HCT116 (cell line): ENCODE data around the gene NRCAM. TPM values are rescaled to one million over a fixed set of nuclear protein-coding genes. Genes with fewer than 3 reads are reported as not detected.

Source experiments
- ATAC-seq: fragments of 200-7000 bp; cut with Tn5 transposase; 2 replicates; pipeline ENCODE4 v1.9.1; 2020; ENCODE audit warnings: mild to moderate bottlenecking, moderate library complexity
- Bru-seq: library from RNA; stranded (reverse); fragments of 400-500 nt; gene quantifications from one replicate; lab custom pipeline; 2021; lab: Mats Ljungman, UMichigan
- BruChase-seq, 2 experiments: library from RNA; stranded (reverse); fragments of 400-500 nt; gene quantifications; one replicate each; lab custom pipeline; 2021; lab: Mats Ljungman, UMichigan
- BruUV-seq: library from RNA; stranded (reverse); fragments of 400-500 nt; replicated peaks from 2 replicates; lab custom pipeline; 2021; lab: Mats Ljungman, UMichigan
- CTCF ChIA-PET: fragments of 300-600 bp; sonication (Branson Sonifier 250); formaldehyde crosslinking; loops from one replicate; lab custom pipeline; 2021; ENCODE audit warnings: antibody characterized with exemption; lab: Charles Lee
- POLR2A ChIA-PET: fragments of 300-600, 350-600 bp; sonication (Branson Sonifier 250); formaldehyde crosslinking; loops from one replicate; lab custom pipeline; 2021; ENCODE audit warnings: antibody characterized with exemption; lab: Charles Lee
- RAD21 ChIA-PET, 2 experiments: fragments of 300-600 bp; sonication (Branson Sonifier 250); formaldehyde crosslinking; loops; one replicate each; lab custom pipeline; 2023; ENCODE audit warnings: low total read pairs in 2 of 2; ENCODE audit not compliant: uncharacterized antibody in 2 of 2, unreplicated experiment in 2 of 2, low non-redundant PET in 1 of 2; lab: Charles Lee
- DNase-seq: peaks from one replicate; pipeline ENCODE4 v3.0.0-alpha.2; 2010; ENCODE audit warnings: low read depth, low spot score
- H2AFZ ChIP-seq: fragments of 200-600 bp; shearing (Covaris generic), sonication (generic); 2 replicates; pipeline ENCODE4 v1.6.1; 2017; ENCODE audit warnings: low read depth, mixed run types, mixed read lengths, antibody characterized with exemption, low read length; ENCODE audit not compliant: poor library complexity, severe bottlenecking
- H3K27ac ChIP-seq: 2 replicates; pipeline ENCODE4 v1.5.1; 2012; ENCODE audit warnings: low read depth, low read length
- H3K27me3 ChIP-seq: fragments of 200-600 bp; sonication (generic); 2 replicates; pipeline ENCODE4 v1.6.1; 2016; ENCODE audit warnings: mixed run types, low read length, mixed read lengths; ENCODE audit not compliant: insufficient read depth
- H3K36me3 ChIP-seq, 2 experiments: fragments of 200-500 bp in 1 of 2; fragments of 200-600 bp in 1 of 2; sonication (Bioruptor generic) in 1 of 2; sonication (generic) in 1 of 2; 2 replicates each; pipeline versions ENCODE4 v1.5.1 to v1.6.1; 2014 to 2016; ENCODE audit warnings: low read length in 2 of 2, inconsistent platforms in 1 of 2, mixed read lengths in 1 of 2, mixed run types in 1 of 2; ENCODE audit not compliant: insufficient read depth in 2 of 2, control insufficient read depth in 1 of 2
- H3K4me1 ChIP-seq, 2 experiments: fragments of 200-600 bp in 1 of 2; sonication (generic) in 1 of 2; 2 replicates each; pipeline versions ENCODE4 v1.5.1 to v1.6.1; 2012 to 2017; ENCODE audit warnings: low read length in 2 of 2, inconsistent platforms in 1 of 2, mild to moderate bottlenecking in 1 of 2, mixed read lengths in 1 of 2, mixed run types in 1 of 2, moderate library complexity in 1 of 2; ENCODE audit not compliant: insufficient read depth in 2 of 2, control insufficient read depth in 1 of 2
- H3K4me2 ChIP-seq: fragments of 200-600 bp; sonication (generic); 2 replicates; pipeline ENCODE4 v1.6.1; 2017; ENCODE audit warnings: mixed run types, low read length, mixed read lengths
- H3K4me3 ChIP-seq, 2 experiments: fragments of 200-600 bp in 1 of 2; sonication (generic) in 1 of 2; replicated peaks in 1 of 2; 2 replicates each; pipeline ENCODE4 v1.5.1; 2011 to 2016; ENCODE audit warnings: low read length in 2 of 2, control low read depth in 1 of 2, low read depth in 1 of 2, mild to moderate bottlenecking in 1 of 2, mixed read lengths in 1 of 2, mixed run types in 1 of 2
- H3K79me2 ChIP-seq: fragments of 200-600 bp; sonication (generic); 2 replicates; pipeline ENCODE4 v1.6.1; 2017; ENCODE audit warnings: mild to moderate bottlenecking, mixed run types, low read length, moderate library complexity, mixed read lengths; ENCODE audit not compliant: insufficient read depth
- H3K9ac ChIP-seq: fragments of 200-600 bp; sonication (generic); 2 replicates; pipeline ENCODE4 v1.6.1; 2016; ENCODE audit warnings: low read length, mixed read lengths
- H3K9me2 ChIP-seq: fragments of 200-600 bp; sonication (generic), shearing (Covaris generic); 2 replicates; pipeline ENCODE4 v1.6.1; 2017; ENCODE audit warnings: mixed run types, mild to moderate bottlenecking, moderate library complexity; ENCODE audit not compliant: insufficient read depth
- H3K9me3 ChIP-seq, 2 experiments: fragments of 200-500 bp in 1 of 2; fragments of 200-600 bp in 1 of 2; sonication (Bioruptor generic) in 1 of 2; sonication (generic) in 1 of 2; 2 replicates each; pipeline ENCODE4 v1.6.1; 2014 to 2017; ENCODE audit warnings: low read length in 2 of 2, mixed read lengths in 2 of 2, inconsistent platforms in 1 of 2, low read depth in 1 of 2, mild to moderate bottlenecking in 1 of 2, mixed run types in 1 of 2, moderate library complexity in 1 of 2; ENCODE audit not compliant: control insufficient read depth in 1 of 2, insufficient read depth in 1 of 2
- H4K20me1 ChIP-seq: fragments of 200-600 bp; sonication (generic), shearing (Covaris generic); 2 replicates; pipeline ENCODE4 v1.6.1; 2017; ENCODE audit warnings: mixed run types, mild to moderate bottlenecking, moderate library complexity; ENCODE audit not compliant: insufficient read depth
- CBX3 ChIP-seq: IDR thresholded peaks from 2 replicates; pipeline ENCODE4 v1.6.1; 2012; ENCODE audit warnings: low read depth
- EGR1 ChIP-seq: IDR thresholded peaks from 2 replicates; pipeline ENCODE4 v1.6.1; 2012; ENCODE audit warnings: low read depth
- ELF1 ChIP-seq: IDR thresholded peaks from 2 replicates; pipeline ENCODE4 v1.6.1; 2012; ENCODE audit warnings: low read depth, borderline replicate concordance
- EZH2phosphoT487 ChIP-seq: fragments of 200-600 bp; IDR thresholded peaks from 2 replicates; pipeline ENCODE4 v1.6.1; 2018; ENCODE audit warnings: antibody characterized with exemption, borderline replicate concordance
- FOSL1 ChIP-seq: IDR thresholded peaks from 2 replicates; pipeline ENCODE4 v1.6.1; 2012; ENCODE audit warnings: low read depth
- JUND ChIP-seq: IDR thresholded peaks from 2 replicates; pipeline ENCODE4 v1.6.1; 2012
- POLR2A ChIP-seq: IDR thresholded peaks from 2 replicates; pipeline ENCODE4 v1.7.0; 2011; ENCODE audit warnings: borderline replicate concordance; ENCODE audit not compliant: insufficient read depth, insufficient read length; ENCODE audit errors: extremely low read depth
- POLR2AphosphoS5 ChIP-seq: IDR thresholded peaks from 2 replicates; pipeline ENCODE4 v1.6.1; 2011; ENCODE audit warnings: mild to moderate bottlenecking, low read depth, low read length, moderate library complexity
- RAD21 ChIP-seq: IDR thresholded peaks from 2 replicates; pipeline ENCODE4 v1.6.1; 2012; ENCODE audit warnings: low read depth, mild to moderate bottlenecking
- REST ChIP-seq: IDR thresholded peaks from 2 replicates; pipeline ENCODE4 v1.6.1; 2012; ENCODE audit warnings: low read depth
- SIN3A ChIP-seq: IDR thresholded peaks from 2 replicates; pipeline ENCODE4 v1.6.1; 2012; ENCODE audit warnings: low read depth
- SP1 ChIP-seq: IDR thresholded peaks from 2 replicates; pipeline ENCODE4 v1.6.1; 2012; ENCODE audit warnings: low read depth
- TCF7L2 ChIP-seq: IDR thresholded peaks from 2 replicates; pipeline ENCODE4 v1.7.0; 2011; ENCODE audit warnings: borderline replicate concordance, inconsistent platforms; ENCODE audit not compliant: insufficient read depth, insufficient read length; ENCODE audit errors: extremely low read depth
- YY1 ChIP-seq: IDR thresholded peaks from 2 replicates; pipeline ENCODE4 v1.6.1; 2011; ENCODE audit warnings: low read length, low read depth, moderate library complexity, mild to moderate bottlenecking; ENCODE audit not compliant: insufficient replicate concordance; ENCODE audit errors: extremely low read depth
- ZFX ChIP-seq: fragments of 450-650 bp; IDR thresholded peaks from 2 replicates; pipeline ENCODE4 v1.6.1; 2017
- ZNF274 ChIP-seq: fragments of 200-500 bp; sonication (Bioruptor generic); IDR thresholded peaks from 2 replicates; pipeline ENCODE4 v1.6.1; 2014; ENCODE audit warnings: mild to moderate bottlenecking, low read depth, low read length, inconsistent platforms
- intact Hi-C: fragments of 100-400 bp; cut with micrococcal nuclease; formaldehyde crosslinking; loops from 2 replicates; pipeline ENCODE4 v1.10.0; 2022
- long read RNA-seq: library from polyadenylated mRNA; unstranded; transcript quantifications from one replicate; pipeline ENCODE4 v2.0.0, GENCODE V29; 2021; ENCODE audit not compliant: unreplicated experiment
- polyA plus RNA-seq: library from polyadenylated mRNA; unstranded; fragments of >200 nt; gene quantifications from 2 replicates; pipeline ENCODE4 v1.2.1, GENCODE V29; 2012; ENCODE audit warnings: missing spikeins
- total RNA-seq: library from RNA; stranded (reverse); gene quantifications from one replicate; pipeline ENCODE4 v1.2.1, GENCODE V29; 2021; ENCODE audit not compliant: unreplicated experiment
- TF ChIP-seq, protein P1 (sequence below), 3 experiments: fragments of 200-600 bp in 1 of 3; sonication (generic) in 1 of 3; IDR thresholded peaks in 2 of 3; conservative IDR thresholded peaks in 1 of 3; 2 replicates each; pipeline ENCODE4 v1.5.1; 2012 to 2017; ENCODE audit warnings: low read depth in 2 of 3, low read length in 2 of 3, antibody characterized with exemption in 1 of 3, borderline replicate concordance in 1 of 3, control low read depth in 1 of 3, mild to moderate bottlenecking in 1 of 3, mixed read lengths in 1 of 3, mixed run types in 1 of 3, moderate library complexity in 1 of 3; ENCODE audit not compliant: insufficient read depth in 1 of 3
- TF ChIP-seq, protein P2 (sequence below): IDR thresholded peaks from 2 replicates; pipeline ENCODE4 v1.6.1; 2011; ENCODE audit warnings: mild to moderate bottlenecking, low read length, moderate library complexity; ENCODE audit not compliant: insufficient replicate concordance; ENCODE audit errors: extremely low read depth
- TF ChIP-seq, protein P3 (sequence below): IDR thresholded peaks from 2 replicates; pipeline ENCODE4 v1.6.1; 2012

NRCAM gene
- total RNA-seq (0.15 TPM), Bru-seq, nascent RNA (percentile 9 among the genes with signal in this experiment), BruChase-seq, experiment 1, labeled RNA remaining after a 6-hour chase (percentile 10 among the genes with signal in this experiment), BruChase-seq, experiment 2, labeled RNA remaining after a 2-hour chase (percentile 11 among the genes with signal in this experiment)
- 0.03 and 0.04 TPM in 2 replicates for polyA plus RNA-seq
- long read RNA-seq, result 0 reads

DNA sequence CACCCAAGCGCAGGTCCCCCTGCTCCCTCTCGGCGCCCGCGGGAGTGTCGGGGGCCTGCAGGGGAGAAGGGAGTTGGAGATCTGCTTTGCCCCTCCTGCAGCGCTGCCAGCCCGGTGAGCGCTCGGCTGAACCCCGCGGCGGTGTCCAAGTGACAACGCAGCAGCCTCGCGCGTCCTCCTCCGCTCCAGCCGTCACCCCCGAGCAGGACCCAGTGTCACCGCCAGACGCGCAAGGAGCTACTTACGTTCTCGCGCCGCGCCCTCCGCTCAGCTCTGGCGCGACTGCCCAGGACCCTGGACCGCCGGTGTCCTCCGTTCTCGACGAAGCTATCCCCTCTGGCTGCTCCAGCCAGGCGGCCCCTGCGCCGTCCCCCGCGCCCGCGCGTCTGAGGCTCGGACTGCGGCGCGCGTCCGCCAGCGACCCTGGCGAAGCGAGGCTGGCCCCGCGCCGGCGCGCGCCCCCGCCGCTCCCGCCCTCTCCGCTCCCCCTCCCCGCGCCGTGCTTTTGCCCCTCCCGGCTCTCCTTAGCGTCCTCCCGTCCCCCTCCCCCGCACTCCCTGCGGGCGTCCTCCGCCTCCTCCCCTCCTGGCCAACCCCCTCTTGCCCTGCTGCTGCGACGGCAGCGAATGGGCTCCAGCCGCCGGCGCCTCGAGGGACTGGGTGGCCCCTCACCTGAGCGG lies at the start of gene NRCAM:
TSS of gene NRCAM (minus strand) at position 439 of the 680 bp plus-strand sequence. CDS start 216,372 bp downstream, outside the sequence.
- Histone ChIP-seq H3K27me3 (0 out of 2 replicates have a peak, but pooled peaks cover 5% of the 10 kb centered on the region), H3K4me3 (no peak within 1 kb of the TSS), H3K79me2 (no peaks in the 10 kb centered on the region), H3K27ac (no peak within 1 kb of the TSS), H3K4me2 (no peak within 1 kb of the TSS), H2AFZ (no peak within 1 kb of the TSS), H3K9me2 (no peaks in the 10 kb centered on the region), H3K9me3 (no peaks in the 10 kb centered on the region), H3K36me3 (no peaks in the 10 kb centered on the region), H3K9ac (no peak within 1 kb of the TSS), H3K4me1 (no peaks in the 10 kb centered on the region), H4K20me1 (no peaks in the 10 kb centered on the region)
- intact Hi-C loops, result no loop called here
- RAD21 ChIA-PET, result no interaction called here
- no peak for TF ChIP-seq ZNF274
- TF ChIP-seq, protein P1, sequence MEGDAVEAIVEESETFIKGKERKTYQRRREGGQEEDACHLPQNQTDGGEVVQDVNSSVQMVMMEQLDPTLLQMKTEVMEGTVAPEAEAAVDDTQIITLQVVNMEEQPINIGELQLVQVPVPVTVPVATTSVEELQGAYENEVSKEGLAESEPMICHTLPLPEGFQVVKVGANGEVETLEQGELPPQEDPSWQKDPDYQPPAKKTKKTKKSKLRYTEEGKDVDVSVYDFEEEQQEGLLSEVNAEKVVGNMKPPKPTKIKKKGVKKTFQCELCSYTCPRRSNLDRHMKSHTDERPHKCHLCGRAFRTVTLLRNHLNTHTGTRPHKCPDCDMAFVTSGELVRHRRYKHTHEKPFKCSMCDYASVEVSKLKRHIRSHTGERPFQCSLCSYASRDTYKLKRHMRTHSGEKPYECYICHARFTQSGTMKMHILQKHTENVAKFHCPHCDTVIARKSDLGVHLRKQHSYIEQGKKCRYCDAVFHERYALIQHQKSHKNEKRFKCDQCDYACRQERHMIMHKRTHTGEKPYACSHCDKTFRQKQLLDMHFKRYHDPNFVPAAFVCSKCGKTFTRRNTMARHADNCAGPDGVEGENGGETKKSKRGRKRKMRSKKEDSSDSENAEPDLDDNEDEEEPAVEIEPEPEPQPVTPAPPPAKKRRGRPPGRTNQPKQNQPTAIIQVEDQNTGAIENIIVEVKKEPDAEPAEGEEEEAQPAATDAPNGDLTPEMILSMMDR (IDR thresholded peaks at IDR 0.05 in 2 of 3, conservative IDR thresholded peaks at IDR 0.05 in 1 of 3; ENCODE audit: borderline replicate concordance in 1 of 3, insufficient read depth in 1 of 3, low read depth in 2 of 3, low read length in 2 of 3), result no peak
- TF ChIP-seq, protein P2, sequence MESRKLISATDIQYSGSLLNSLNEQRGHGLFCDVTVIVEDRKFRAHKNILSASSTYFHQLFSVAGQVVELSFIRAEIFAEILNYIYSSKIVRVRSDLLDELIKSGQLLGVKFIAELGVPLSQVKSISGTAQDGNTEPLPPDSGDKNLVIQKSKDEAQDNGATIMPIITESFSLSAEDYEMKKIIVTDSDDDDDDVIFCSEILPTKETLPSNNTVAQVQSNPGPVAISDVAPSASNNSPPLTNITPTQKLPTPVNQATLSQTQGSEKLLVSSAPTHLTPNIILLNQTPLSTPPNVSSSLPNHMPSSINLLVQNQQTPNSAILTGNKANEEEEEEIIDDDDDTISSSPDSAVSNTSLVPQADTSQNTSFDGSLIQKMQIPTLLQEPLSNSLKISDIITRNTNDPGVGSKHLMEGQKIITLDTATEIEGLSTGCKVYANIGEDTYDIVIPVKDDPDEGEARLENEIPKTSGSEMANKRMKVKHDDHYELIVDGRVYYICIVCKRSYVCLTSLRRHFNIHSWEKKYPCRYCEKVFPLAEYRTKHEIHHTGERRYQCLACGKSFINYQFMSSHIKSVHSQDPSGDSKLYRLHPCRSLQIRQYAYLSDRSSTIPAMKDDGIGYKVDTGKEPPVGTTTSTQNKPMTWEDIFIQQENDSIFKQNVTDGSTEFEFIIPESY, result no peak
- no peak for TF ChIP-seq POLR2AphosphoS5
- no peak for TF ChIP-seq ELF1
- no peak for TF ChIP-seq JUND
- no peak for TF ChIP-seq SIN3A
- no peak for TF ChIP-seq FOSL1
- no peak for TF ChIP-seq POLR2A
- no peak for TF ChIP-seq RAD21
- TF ChIP-seq CBX3, result no peak
- no peak for TF ChIP-seq YY1
- no peak for TF ChIP-seq EZH2phosphoT487
- no peak for TF ChIP-seq TCF7L2
- TF ChIP-seq SP1, result no peak
- no peak for TF ChIP-seq EGR1
- TF ChIP-seq, protein P3, sequence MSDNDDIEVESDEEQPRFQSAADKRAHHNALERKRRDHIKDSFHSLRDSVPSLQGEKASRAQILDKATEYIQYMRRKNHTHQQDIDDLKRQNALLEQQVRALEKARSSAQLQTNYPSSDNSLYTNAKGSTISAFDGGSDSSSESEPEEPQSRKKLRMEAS, result no peak
- TF ChIP-seq REST, result no peak
- no peak for TF ChIP-seq ZFX
- CTCF ChIA-PET, result no interaction called here
- ATAC-seq (no peak), DNase-seq (no peak)
- POLR2A ChIA-PET, result no interaction called here
- no TSS peak for BruUV-seq
